Measurements from ENCODE around the gene TCHH.

DNA sequence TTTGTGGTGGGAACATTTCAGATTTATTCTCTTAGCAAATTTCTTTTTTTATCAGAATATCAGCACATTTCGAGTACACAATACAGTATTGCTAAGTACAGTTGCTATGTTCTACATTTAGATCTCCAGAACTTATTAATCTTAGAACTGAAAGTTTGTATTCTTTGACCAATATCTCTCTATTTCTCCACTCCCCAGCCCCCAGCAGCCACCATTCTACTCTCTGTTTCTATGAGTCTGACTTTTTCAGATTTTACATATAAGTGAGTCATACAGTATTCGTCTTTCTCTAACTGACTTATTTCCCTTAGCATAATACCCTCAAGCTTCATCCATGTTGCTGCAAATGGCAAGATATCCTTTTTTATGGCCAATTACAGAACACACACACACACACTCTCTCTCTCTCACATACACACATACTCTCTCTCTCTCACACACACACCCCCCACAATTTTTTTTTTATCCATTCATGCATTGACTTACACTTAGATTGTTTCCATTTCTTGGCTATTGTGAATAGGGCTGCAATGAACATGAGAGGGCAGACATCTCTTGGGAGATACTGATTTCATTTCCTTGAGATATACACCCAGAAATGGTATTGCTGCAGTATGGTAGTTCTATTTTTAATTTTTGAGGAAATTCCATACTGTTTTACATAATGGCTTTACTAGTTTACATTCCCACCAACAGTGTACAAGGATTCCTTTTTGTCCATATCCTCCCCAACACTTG lies 28.1 kb upstream of the TCHH start:
- TF ChIP-seq, protein P1, sequence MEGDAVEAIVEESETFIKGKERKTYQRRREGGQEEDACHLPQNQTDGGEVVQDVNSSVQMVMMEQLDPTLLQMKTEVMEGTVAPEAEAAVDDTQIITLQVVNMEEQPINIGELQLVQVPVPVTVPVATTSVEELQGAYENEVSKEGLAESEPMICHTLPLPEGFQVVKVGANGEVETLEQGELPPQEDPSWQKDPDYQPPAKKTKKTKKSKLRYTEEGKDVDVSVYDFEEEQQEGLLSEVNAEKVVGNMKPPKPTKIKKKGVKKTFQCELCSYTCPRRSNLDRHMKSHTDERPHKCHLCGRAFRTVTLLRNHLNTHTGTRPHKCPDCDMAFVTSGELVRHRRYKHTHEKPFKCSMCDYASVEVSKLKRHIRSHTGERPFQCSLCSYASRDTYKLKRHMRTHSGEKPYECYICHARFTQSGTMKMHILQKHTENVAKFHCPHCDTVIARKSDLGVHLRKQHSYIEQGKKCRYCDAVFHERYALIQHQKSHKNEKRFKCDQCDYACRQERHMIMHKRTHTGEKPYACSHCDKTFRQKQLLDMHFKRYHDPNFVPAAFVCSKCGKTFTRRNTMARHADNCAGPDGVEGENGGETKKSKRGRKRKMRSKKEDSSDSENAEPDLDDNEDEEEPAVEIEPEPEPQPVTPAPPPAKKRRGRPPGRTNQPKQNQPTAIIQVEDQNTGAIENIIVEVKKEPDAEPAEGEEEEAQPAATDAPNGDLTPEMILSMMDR (CRISPR knock-in tag; IDR thresholded peaks at IDR 0.05), result no peak
- TF ChIP-seq, protein P2, sequence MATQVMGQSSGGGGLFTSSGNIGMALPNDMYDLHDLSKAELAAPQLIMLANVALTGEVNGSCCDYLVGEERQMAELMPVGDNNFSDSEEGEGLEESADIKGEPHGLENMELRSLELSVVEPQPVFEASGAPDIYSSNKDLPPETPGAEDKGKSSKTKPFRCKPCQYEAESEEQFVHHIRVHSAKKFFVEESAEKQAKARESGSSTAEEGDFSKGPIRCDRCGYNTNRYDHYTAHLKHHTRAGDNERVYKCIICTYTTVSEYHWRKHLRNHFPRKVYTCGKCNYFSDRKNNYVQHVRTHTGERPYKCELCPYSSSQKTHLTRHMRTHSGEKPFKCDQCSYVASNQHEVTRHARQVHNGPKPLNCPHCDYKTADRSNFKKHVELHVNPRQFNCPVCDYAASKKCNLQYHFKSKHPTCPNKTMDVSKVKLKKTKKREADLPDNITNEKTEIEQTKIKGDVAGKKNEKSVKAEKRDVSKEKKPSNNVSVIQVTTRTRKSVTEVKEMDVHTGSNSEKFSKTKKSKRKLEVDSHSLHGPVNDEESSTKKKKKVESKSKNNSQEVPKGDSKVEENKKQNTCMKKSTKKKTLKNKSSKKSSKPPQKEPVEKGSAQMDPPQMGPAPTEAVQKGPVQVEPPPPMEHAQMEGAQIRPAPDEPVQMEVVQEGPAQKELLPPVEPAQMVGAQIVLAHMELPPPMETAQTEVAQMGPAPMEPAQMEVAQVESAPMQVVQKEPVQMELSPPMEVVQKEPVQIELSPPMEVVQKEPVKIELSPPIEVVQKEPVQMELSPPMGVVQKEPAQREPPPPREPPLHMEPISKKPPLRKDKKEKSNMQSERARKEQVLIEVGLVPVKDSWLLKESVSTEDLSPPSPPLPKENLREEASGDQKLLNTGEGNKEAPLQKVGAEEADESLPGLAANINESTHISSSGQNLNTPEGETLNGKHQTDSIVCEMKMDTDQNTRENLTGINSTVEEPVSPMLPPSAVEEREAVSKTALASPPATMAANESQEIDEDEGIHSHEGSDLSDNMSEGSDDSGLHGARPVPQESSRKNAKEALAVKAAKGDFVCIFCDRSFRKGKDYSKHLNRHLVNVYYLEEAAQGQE (IDR thresholded peaks at IDR 0.05; ENCODE audit: borderline replicate concordance in 1 of 2, low read depth in 1 of 2, low read length in 2 of 2), result no peak
- TF ChIP-seq WIZ (CRISPR knock-in tag; IDR thresholded peaks at IDR 0.05) (no peak), POLR2A (IDR thresholded peaks at IDR 0.05; ENCODE audit: insufficient read depth in 1 of 2, low read depth in 2 of 2, low read length in 2 of 2) (no peak), CEBPG (CRISPR knock-in tag; IDR thresholded peaks at IDR 0.05) (no peak), ZSCAN30 (CRISPR knock-in tag; IDR thresholded peaks at IDR 0.05) (no peak), POLR2AphosphoS5 (IDR thresholded peaks at IDR 0.05; ENCODE audit: low read depth, low read length) (no peak), KLF11 (CRISPR knock-in tag; IDR thresholded peaks at IDR 0.05) (no peak), ASH2L (IDR thresholded peaks at IDR 0.05; ENCODE audit: insufficient read length, low read depth, low read length) (no peak), GABPB1 (CRISPR knock-in tag; IDR thresholded peaks at IDR 0.05) (no peak)
- TF ChIP-seq, protein P3, sequence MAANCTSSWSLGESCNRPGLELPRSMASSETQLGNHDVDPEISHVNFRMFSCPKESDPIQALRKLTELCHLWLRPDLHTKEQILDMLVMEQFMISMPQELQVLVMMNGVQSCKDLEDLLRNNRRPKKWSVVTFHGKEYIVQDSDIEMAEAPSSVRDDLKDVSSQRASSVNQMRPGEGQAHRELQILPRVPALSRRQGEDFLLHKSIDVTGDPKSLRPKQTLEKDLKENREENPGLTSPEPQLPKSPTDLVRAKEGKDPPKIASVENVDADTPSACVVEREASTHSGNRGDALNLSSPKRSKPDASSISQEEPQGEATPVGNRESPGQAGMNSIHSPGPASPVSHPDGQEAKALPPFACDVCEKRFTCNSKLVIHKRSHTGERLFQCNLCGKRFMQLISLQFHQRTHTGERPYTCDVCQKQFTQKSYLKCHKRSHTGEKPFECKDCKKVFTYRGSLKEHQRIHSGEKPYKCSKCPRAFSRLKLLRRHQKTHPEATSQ (CRISPR knock-in tag; IDR thresholded peaks at IDR 0.05; ENCODE audit: borderline replicate concordance), result no peak
- TF ChIP-seq, protein P4, sequence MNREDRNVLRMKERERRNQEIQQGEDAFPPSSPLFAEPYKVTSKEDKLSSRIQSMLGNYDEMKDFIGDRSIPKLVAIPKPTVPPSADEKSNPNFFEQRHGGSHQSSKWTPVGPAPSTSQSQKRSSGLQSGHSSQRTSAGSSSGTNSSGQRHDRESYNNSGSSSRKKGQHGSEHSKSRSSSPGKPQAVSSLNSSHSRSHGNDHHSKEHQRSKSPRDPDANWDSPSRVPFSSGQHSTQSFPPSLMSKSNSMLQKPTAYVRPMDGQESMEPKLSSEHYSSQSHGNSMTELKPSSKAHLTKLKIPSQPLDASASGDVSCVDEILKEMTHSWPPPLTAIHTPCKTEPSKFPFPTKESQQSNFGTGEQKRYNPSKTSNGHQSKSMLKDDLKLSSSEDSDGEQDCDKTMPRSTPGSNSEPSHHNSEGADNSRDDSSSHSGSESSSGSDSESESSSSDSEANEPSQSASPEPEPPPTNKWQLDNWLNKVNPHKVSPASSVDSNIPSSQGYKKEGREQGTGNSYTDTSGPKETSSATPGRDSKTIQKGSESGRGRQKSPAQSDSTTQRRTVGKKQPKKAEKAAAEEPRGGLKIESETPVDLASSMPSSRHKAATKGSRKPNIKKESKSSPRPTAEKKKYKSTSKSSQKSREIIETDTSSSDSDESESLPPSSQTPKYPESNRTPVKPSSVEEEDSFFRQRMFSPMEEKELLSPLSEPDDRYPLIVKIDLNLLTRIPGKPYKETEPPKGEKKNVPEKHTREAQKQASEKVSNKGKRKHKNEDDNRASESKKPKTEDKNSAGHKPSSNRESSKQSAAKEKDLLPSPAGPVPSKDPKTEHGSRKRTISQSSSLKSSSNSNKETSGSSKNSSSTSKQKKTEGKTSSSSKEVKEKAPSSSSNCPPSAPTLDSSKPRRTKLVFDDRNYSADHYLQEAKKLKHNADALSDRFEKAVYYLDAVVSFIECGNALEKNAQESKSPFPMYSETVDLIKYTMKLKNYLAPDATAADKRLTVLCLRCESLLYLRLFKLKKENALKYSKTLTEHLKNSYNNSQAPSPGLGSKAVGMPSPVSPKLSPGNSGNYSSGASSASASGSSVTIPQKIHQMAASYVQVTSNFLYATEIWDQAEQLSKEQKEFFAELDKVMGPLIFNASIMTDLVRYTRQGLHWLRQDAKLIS (CRISPR knock-in tag; IDR thresholded peaks at IDR 0.05), result no peak
- TF ChIP-seq, protein P5, sequence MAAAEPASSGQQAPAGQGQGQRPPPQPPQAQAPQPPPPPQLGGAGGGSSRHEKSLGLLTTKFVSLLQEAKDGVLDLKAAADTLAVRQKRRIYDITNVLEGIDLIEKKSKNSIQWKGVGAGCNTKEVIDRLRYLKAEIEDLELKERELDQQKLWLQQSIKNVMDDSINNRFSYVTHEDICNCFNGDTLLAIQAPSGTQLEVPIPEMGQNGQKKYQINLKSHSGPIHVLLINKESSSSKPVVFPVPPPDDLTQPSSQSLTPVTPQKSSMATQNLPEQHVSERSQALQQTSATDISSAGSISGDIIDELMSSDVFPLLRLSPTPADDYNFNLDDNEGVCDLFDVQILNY (CRISPR knock-in tag; conservative IDR thresholded peaks at IDR 0.05), result no peak
- TF ChIP-seq, protein P6, sequence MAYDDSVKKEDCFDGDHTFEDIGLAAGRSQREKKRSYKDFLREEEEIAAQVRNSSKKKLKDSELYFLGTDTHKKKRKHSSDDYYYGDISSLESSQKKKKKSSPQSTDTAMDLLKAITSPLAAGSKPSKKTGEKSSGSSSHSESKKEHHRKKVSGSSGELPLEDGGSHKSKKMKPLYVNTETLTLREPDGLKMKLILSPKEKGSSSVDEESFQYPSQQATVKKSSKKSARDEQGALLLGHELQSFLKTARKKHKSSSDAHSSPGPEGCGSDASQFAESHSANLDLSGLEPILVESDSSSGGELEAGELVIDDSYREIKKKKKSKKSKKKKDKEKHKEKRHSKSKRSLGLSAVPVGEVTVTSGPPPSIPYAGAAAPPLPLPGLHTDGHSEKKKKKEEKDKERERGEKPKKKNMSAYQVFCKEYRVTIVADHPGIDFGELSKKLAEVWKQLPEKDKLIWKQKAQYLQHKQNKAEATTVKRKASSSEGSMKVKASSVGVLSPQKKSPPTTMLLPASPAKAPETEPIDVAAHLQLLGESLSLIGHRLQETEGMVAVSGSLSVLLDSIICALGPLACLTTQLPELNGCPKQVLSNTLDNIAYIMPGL (CRISPR knock-in tag; IDR thresholded peaks at IDR 0.05; ENCODE audit: borderline replicate concordance in 1 of 2, low read depth in 1 of 2), result no peak
